GM20431 (cell line): ENCODE data around the gene ZMIZ1.

Source experiments
- in situ Hi-C: fragments of 300-500 bp; cut with MseI, MboI; formaldehyde crosslinking; loops from one replicate; pipeline ENCODE4 v1.15.0; 2020; ENCODE audit warnings: low sequenced_read_pairs; ENCODE audit not compliant: unreplicated experiment

The ZMIZ1 gene

DNA sequence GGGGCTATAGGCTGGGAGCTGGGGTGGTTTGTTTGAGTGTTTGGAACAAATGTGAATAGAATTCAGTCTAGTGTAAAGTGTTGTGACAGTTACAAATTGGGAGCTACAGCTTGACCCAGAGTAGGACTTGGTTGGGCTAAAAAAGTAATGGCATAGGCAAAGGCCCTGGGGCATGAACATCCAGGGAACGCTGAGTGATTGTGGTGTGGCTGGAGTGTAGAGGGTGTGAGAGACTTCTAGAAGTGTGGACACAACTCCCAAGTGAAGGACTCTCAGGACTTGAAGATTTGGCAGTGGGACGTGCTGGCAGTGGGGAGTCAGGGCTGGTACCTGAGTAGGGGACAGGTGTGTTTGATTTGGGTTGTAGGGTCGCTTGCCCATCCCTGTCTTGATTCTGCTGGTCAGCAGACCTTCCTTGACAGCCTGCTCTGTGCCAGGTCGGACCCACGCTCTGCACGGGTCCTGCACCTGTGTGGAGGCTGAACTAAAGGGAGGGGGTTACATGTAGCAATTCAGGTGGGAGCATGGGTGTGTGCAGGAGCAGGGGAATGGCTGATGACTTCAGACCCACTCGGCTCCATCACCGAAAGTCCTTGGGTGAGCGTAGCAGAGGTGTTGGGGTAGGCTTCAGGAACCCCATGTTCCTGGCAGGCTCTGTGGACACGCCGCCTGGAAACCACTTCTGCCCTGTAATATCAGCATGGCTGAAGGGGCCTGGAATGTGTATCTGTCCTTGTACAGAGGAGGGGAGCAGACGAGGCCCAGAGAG is 43.3 kb downstream of the ZMIZ1 start:
- in situ Hi-C loops, result no loop called here

DNA sequence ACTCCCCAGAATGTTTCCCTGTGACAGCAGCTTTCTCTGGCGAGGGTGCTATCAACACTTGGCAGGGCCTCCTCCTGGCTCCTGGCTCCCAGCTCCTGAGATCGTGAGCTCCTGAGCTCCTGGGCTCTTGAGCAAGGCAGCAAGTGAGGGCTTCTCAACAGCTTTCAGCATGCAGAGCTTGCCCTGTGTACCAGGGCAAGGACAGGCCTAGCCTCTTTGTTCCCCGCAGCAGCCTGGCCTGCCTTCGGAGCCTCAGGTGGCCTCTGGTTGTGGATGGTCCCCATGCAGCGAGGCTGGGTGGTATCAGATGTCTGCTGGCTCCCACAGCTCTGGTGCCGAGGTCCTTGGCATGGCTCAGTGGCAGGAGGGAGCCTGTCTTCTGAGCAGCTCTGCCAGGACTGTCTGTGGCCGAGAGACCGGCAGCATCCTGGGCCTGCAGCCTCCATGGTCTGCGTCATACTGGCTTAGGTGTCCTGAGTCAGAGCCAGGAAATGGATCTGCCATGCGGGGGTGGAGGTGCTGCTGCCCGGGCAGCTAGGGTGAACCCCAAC is 44.2 kb downstream of the ZMIZ1 start:
- in situ Hi-C loops, result no loop called here

- in situ Hi-C loops, result no loop called here
These were observed 45.1 kb downstream of the ZMIZ1 start for GRCh38 chr10:79113827-79114226.

GRCh38 chr10:79115302-79115701 is 46.5 kb downstream of the ZMIZ1 start:
- in situ Hi-C loops, result no loop called here

- in situ Hi-C loops, result no loop called here
These were observed 47.6 kb downstream of the ZMIZ1 start for GRCh38 chr10:79116368-79116767.

GRCh38 chr10:79116801-79117723 is 48.3 kb downstream of the ZMIZ1 start:
- in situ Hi-C loops, result no loop called here

DNA sequence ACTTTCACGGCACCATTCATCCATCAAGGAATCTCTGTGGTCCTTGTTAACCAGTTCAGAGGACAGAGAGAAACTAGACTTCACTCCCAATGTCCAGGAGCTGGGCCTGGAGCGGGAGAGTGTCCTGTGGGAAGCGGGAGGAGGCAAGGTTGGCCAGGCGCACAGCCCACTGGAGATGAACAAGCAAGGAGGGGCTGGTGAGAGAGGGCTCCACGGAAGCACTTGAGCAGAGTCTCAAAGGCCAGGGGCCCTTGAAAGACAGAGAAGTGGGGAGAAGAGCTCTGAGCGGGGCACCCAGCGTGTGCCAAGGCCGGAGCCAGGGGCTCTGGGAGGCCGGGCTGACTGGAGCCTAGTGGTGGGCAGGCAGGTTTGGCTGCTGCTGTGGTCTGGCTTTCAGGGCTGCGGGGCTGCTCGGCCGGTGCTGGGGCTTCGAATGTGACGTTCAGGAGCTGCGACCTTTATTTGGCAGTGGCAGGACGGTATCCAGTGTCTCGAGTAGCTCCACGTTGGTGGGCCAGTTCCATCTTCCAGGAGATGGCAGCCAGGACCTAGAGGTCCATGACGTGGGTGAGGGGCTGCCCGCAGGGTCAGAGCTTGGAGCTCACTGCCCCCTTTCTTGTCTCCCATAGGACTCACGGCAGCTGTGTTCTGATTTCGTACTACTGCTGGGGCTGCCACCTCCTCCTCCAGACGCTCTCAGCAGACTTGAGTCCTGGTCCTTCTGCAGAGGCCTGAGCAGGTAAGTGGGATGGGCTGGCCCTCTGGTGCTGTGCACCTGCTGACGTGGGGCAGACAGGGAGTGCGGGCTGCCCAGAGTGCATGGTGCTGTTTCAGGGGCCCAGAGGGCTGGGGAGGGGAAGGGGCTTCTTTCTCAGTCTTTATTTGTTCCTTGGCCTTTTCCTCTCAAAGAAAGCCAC is 49.8 kb downstream of the ZMIZ1 start:
- in situ Hi-C loops, result no loop called here

DNA sequence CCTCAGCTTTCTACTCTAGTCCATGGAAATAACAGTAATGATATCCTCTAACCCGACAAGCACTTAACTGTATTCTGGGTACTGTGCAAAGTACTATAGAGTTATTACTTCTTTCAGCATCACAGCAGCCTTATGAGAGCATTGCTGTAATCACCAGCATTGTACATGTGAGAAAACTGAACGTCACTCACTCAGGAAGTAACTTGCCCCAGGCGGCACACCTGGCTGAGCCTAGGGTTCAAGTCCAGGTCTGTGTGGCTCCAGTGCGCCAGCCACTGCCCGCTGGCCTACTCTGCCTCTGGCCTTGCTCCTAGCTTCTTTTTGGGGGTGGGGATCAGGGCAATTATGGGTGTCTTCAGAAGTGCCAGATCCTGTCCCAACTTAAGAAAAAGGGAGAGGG is 50.5 kb downstream of the ZMIZ1 start:
- in situ Hi-C loops, result no loop called here

DNA sequence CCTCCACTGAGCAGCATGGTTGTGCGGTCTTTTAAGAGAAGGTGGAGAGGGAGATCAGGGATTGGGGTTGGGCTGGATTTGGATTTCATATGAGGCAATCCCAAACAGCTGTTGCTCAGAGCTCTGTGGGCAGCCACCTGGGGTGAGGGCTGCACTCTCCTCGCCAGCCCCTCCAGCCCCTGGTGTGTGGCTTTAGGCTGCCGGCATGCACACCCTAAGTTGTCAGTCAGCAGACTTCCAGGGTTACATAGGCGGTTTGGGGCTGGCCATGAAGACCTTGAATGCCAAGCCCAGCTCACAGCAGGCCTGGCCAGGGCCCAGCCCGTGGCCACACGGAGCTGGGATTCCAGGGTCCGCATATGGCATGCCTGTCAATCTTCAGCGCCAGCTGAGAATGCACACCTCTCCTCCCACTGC is 54.8 kb downstream of the ZMIZ1 start:
- in situ Hi-C loops, result no loop called here

DNA sequence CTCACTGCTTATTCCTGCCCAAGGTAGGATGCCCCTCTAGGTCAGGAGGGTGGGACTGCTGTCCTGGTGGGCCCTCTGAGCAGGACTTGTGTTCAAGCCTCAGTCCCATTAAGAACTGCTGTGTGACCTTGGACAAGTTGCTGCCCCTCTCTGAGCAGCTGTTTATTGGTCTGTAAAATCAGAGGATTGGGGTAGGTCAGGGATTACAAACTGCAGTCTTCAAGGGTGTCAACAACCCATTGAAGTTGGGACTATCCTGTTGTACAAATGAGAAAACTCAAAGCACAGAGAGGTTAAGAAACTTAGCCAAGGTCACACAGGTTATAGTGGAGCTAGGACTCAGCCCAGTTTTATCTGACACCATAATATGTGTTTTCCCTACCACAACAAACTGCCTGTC is 55.3 kb downstream of the ZMIZ1 start:
- in situ Hi-C loops, result no loop called here

- in situ Hi-C loops, result no loop called here
These were observed 56.3 kb downstream of the ZMIZ1 start for GRCh38 chr10:79125092-79125491.

DNA sequence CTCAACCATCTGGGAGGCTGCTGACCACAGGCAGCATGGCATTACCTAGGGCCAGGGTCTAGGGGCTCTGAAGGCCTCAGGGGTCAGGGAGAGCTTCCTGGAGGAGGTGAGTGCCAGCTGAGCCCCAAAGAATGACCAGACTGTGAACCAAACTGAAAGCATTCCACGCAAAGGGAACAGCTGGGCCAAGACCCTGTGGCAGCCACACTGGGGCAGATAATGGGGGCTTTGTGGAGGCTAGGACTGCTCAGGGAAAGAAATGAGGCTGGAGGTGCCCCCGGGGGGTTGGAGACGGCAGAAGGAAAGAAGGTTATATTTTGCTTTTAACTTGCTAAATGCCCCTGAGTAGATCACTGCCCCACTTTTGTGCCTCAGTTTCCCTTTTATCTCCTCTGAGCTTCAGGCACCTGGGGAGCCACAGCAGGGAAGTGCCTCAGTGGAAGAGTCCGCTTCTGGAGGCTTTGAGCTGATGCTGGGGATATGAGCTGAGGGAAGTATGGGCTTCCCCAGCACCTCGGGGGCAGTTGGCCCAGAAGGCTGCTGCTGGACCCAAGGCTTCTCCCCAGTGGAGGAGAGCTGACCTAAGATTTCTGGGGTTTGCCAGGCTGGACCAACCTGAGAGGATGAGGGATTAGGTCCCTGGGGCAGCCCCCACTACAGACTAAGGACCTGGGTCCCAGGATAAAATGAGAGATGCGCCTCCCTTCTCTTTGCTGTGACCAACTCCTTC is 57.8 kb downstream of the ZMIZ1 start:
- in situ Hi-C loops, result no loop called here

DNA sequence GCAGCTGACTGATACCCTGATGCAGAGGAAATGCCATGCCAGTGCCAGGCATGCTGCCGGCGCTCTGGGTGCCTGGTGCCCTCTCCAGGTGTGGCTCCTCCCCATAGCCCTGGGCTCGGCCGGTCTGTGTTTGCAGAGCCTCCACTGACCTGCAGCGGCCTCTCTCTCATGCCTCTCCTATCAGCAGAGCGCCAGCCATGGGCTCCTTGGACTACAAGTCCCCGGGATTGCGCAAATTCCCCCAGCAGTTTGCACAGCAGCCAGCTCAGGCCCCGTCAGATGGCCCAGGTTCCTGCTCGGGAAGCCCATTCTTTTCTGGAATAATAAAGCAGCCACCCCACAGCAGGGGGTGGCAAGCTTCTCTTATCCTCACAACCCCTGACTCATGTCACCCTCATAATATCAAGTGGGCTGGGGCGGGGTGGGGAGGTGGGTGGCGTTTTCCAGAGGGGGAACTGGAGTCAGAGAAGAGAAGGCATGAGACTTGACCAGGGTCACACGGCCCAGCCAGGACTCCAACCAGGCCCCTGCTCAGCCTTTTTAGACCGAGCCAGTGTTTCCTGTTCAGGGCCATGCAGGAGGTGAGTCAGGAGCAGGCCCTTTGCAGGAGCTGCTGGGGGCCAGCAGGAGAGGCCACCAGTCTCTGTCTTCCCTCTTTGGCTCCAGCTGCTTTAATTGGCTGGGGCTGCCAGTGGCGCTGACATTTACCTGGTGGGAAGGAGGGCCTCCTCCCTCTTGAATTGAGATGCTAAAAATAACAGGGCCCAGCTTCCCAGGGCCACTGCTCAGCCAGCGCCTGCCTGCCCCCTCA is 58.6 kb downstream of the ZMIZ1 start:
- in situ Hi-C loops, result no loop called here

DNA sequence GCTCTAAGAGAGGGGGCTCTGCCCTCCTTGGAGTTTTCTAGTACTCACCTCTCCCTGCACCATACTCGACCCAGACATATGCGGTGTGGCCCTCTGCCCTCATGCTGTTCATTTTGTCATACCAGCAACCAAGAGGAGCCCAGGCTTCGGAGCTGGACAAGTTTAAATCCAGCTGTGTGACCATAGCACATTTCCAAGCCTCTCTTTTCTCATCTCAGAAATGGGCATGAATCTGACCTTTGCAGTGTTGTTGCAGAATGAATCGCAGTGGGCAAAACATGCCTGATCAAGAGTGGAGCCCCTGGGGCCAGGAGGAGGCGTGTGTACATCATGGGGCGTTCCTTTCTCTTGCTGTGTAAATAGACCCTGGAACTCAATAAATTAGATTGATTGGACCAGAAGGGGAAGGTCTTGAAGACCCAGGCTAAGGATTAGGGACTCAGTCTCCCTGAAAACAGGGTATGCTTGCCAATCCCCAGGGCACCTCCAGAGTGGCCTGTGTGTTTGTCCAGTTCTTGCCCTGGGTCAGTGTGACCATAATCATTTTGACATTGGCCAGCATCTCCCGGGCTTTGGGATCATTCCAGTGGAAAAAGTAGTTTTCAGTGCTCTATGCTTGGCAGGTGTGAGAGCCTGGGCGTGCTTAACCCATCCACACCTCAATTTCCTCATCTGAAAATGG is 59.6 kb downstream of the ZMIZ1 start:
- in situ Hi-C loops, result no loop called here

DNA sequence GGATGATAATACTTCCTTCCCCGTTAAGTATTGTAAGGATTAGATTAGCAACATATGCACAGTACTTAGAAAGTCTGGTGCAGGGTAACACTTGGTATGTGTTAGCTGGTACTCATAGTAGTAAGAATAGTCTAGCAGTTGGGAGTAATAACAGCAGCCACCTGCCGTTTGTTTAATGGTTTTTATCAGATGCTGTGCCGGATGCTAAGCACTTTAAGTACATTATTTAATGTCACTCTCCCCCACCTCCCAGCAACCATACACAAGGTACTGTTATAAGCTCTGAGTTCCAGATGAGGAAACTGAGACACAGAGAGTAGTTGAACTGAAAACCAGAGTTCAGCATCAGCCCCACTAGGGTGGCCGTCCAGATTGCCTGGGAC is 60.1 kb downstream of the ZMIZ1 start:
- in situ Hi-C loops, result no loop called here

DNA sequence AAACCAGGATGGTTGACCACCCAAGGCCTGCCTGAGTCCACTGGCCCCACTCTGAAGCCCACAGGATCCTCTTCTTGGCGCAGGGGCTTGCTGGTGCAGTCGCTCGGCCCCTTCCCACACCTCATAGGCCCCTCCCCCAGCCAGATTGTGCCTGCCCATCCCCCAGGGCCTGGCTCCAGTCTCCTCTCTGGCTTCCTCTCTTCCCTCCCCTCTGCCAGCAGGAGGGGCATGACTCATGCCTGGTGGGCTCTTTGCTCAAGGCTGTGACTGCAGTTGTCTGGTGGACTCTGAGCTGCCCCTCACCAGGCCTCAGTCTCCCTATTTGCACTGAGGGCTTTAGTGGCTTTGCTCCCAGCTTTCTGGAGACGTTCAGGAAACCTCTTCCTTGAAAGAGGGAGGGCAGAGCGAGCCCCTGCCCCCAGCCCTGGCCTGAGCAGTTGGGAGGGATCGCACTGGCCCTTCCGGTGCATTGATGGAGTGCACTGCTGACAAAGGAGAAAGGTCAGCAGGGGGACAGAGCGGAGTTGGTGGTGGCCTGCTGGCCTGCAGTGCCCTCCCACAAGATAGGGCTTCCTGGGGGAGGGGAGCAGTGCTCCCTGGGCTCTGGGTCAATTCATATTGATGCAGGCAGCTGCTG is 60.7 kb downstream of the ZMIZ1 start:
- in situ Hi-C loops, result no loop called here

DNA sequence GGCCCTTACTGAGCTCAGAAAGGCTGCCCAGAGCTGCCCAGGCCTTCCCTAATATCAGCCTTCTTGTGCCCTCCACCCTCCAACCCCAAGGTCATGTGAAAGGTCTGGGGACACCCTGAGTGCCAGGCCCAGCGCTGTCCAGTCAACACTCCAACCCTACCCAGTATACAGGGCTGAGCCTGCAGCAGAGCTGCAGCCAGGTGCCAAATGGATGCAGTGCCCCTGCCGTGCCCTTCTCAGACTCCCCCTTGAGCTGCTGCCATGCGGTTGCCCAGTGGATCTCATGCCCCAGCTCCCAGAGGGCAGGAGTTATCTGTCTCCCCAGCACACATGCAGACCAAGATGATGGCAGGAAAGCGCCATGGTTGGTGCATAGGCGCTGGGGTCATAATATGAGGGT is 61.5 kb downstream of the ZMIZ1 start:
- in situ Hi-C loops, result no loop called here

- in situ Hi-C loops, result no loop called here
These were observed 62.1 kb downstream of the ZMIZ1 start for GRCh38 chr10:79130846-79131245.
